Sigmoid colon (tissue), 7 donors: ENCODE results near the gene SMC4. TPM values are rescaled to one million over a fixed set of nuclear protein-coding genes. Genes with fewer than 3 reads are reported as not detected.

ENCODE experiments used
- DNase-seq: peaks from one replicate; pipeline ENCODE4 v3.0.0-alpha.2; 2019
- H3K27ac ChIP-seq, 4 donors: fragments of 200-600 bp; sonication (generic); one replicate each; pipeline ENCODE4 v1.5.1; 2016 to 2019; ENCODE audit warnings: mild to moderate bottlenecking in 1 of 4
- H3K27me3 ChIP-seq, 3 donors: fragments of 200-600 bp; sonication (generic); one replicate each; pipeline ENCODE4 v1.5.1; 2019; ENCODE audit warnings: mild to moderate bottlenecking in 1 of 3
- H3K36me3 ChIP-seq, 4 donors: fragments of 200-600 bp; sonication (generic); one replicate each; pipeline ENCODE4 v1.5.1; 2016 to 2019
- H3K4me1 ChIP-seq, 4 donors: fragments of 200-600 bp; sonication (generic); one replicate each; pipeline ENCODE4 v1.5.1; 2017 to 2019
- H3K4me3 ChIP-seq, 4 donors: fragments of 200-600 bp; sonication (generic); one replicate each; pipeline ENCODE4 v1.5.1; 2017 to 2019; ENCODE audit warnings: mild to moderate bottlenecking in 2 of 4, moderate library complexity in 1 of 4
- H3K9me3 ChIP-seq, 4 donors: fragments of 200-600 bp in 3 of 4; sonication (generic) in 3 of 4; one replicate each; pipeline versions ENCODE4 v1.5.1 to v1.6.1; 2013 to 2019
- CTCF ChIP-seq, 4 experiments: fragments of 450-650 bp in 3 of 4; fragments of 200-600 bp in 1 of 4; IDR thresholded peaks; one replicate each; pipeline ENCODE4 v1.5.1; 2016 to 2019; ENCODE audit warnings: antibody characterized with exemption in 4 of 4, mild to moderate bottlenecking in 3 of 4, moderate library complexity in 2 of 4
- EP300 ChIP-seq, 4 donors: sonication (generic); formaldehyde crosslinking; IDR thresholded peaks; one replicate each; pipeline ENCODE4 v1.6.1; 2017; ENCODE audit warnings: antibody characterized with exemption in 4 of 4
- POLR2A ChIP-seq, 2 donors: fragments of 450-650 bp; IDR thresholded peaks; one replicate each; pipeline ENCODE4 v1.6.1; 2016; ENCODE audit warnings: antibody characterized with exemption in 2 of 2, mild to moderate bottlenecking in 2 of 2, moderate library complexity in 2 of 2
- POLR2AphosphoS5 ChIP-seq, 4 donors: sonication (generic); formaldehyde crosslinking; IDR thresholded peaks; one replicate each; pipeline ENCODE4 v1.6.1; 2017; ENCODE audit warnings: antibody characterized with exemption in 4 of 4
- WGBS, 2 donors: extraction: QIAGEN DNeasy Blood & Tissue Kit; methylation state at CpG; one replicate each; pipeline ENCODE4 v1.1.7; 2013; 5-methylcytosine and 5-hydroxymethylcytosine counted together
- intact Hi-C: fragments of 100-400 bp; cut with DNase I; formaldehyde crosslinking; loops from one replicate; pipeline ENCODE4 v1.15.1; 2023
- polyA plus RNA-seq, 3 donors: library from polyadenylated mRNA; stranded (reverse); fragments of 200-250 nt; gene quantifications; one replicate each; pipeline ENCODE4 v1.2.3, GENCODE V29; 2013
- total RNA-seq, 4 donors: library from RNA; depleted of rRNA; stranded (reverse); fragments of >200 nt; gene quantifications; one replicate each; pipeline ENCODE4 v1.1.0, GENCODE V29; 2016
- donor health status: healthy with polysubstance abuse.
- donor health status: Bipolar disorder and iron deficiency.
- donor health status: healthy.

SMC4 gene
- total and polyA plus RNA-seq, 7 donors, result 13.8 to 44.6 (median 28.0) TPM

- DNase-seq, result no peak
- no peak for TF ChIP-seq EP300 (IDR thresholded peaks at IDR 0.05)
- TF ChIP-seq POLR2A (IDR thresholded peaks at IDR 0.05), result no peak
- no peak for TF ChIP-seq CTCF (IDR thresholded peaks at IDR 0.05)
- no peak for TF ChIP-seq POLR2AphosphoS5 (IDR thresholded peaks at IDR 0.05)
- intact Hi-C loops, result no loop called here
- WGBS, 2 donors, result 76 to 87% methylated on average over 2 of the region's 2 CpGs
- Histone ChIP-seq H3K36me3 (no peaks in the 10 kb centered on the region), H3K27me3 (peaks cover 0 to 4% (median 0%) of the 10 kb centered on the region in 3 donors), H3K4me3 (no peak overlapping the region), H3K27ac (no peak overlapping the region), H3K4me1 (no peaks in the 10 kb centered on the region), H3K9me3 (peaks cover 0 to 8% (median 0%) of the 10 kb centered on the region in 4 donors)
These were observed 72.4 kb downstream of the SMC4 start for GRCh38 chr3:160471892-160472291.

- TF ChIP-seq POLR2AphosphoS5 (IDR thresholded peaks at IDR 0.05), result no peak
- TF ChIP-seq POLR2A (IDR thresholded peaks at IDR 0.05), result no peak
- no peak for TF ChIP-seq CTCF (IDR thresholded peaks at IDR 0.05)
- no peak for TF ChIP-seq EP300 (IDR thresholded peaks at IDR 0.05)
- intact Hi-C loops, result no loop called here
- H3K4me1 ChIP-seq, result no peaks in the 10 kb centered on the region
- H3K27ac ChIP-seq, result no peak overlapping the region
- no peak overlapping the region for H3K4me3 ChIP-seq
- DNase-seq, result no peak
- H3K36me3 ChIP-seq, result no peaks in the 10 kb centered on the region
- peaks cover 0 to 8% (median 0%) of the 10 kb centered on the region in 4 donors for H3K9me3 ChIP-seq
- H3K27me3 ChIP-seq, result peaks cover 0 to 4% (median 0%) of the 10 kb centered on the region in 3 donors
- WGBS, 2 donors, result 66 to 80% methylated on average over 2 of the region's 2 CpGs
These were observed 72.9 kb downstream of the SMC4 start for GRCh38 chr3:160472344-160472743.

GRCh38 chr3:160473221-160473620 is 73.8 kb downstream of the SMC4 start:
- intact Hi-C loops, result no loop called here
- no peak overlapping the region for H3K4me3 ChIP-seq
- 43 to 53% methylated on average over 1 of the region's 1 CpG for WGBS, 2 donors

GRCh38 chr3:160473978-160474377 is 74.5 kb downstream of the SMC4 start:
- no peaks in the 10 kb centered on the region for H3K36me3 ChIP-seq
- H3K27me3 ChIP-seq, result peaks cover 0 to 4% (median 0%) of the 10 kb centered on the region in 3 donors
- no peak for TF ChIP-seq EP300 (IDR thresholded peaks at IDR 0.05)
- no peak for TF ChIP-seq CTCF (IDR thresholded peaks at IDR 0.05)
- TF ChIP-seq POLR2A (IDR thresholded peaks at IDR 0.05), result no peak
- TF ChIP-seq POLR2AphosphoS5 (IDR thresholded peaks at IDR 0.05), result no peak
- no peak overlapping the region for H3K27ac ChIP-seq
- no peak overlapping the region for H3K4me3 ChIP-seq
- 81 to 86% methylated on average over 1 of the region's 1 CpG for WGBS, 2 donors
- no peaks in the 10 kb centered on the region for H3K4me1 ChIP-seq
- peaks cover 0 to 8% (median 0%) of the 10 kb centered on the region in 4 donors for H3K9me3 ChIP-seq
- intact Hi-C loops, result no loop called here
- no peak for DNase-seq

More at GRCh38 chr3:160473221-160473620, 73.8 kb downstream of the SMC4 start:
- no peaks in the 10 kb centered on the region for H3K4me1 ChIP-seq
- no peaks in the 10 kb centered on the region for H3K36me3 ChIP-seq
- peaks cover 0 to 4% (median 0%) of the 10 kb centered on the region in 3 donors for H3K27me3 ChIP-seq
- H3K9me3 ChIP-seq, result peaks cover 0 to 8% (median 0%) of the 10 kb centered on the region in 4 donors
- H3K27ac ChIP-seq, result no peak overlapping the region
- TF ChIP-seq POLR2A (IDR thresholded peaks at IDR 0.05) (no peak), POLR2AphosphoS5 (IDR thresholded peaks at IDR 0.05) (no peak), EP300 (IDR thresholded peaks at IDR 0.05) (no peak), CTCF (IDR thresholded peaks at IDR 0.05) (no peak)
- DNase-seq, result no peak

- peaks cover 0 to 8% (median 0%) of the 10 kb centered on the region in 4 donors for H3K9me3 ChIP-seq
- no peak overlapping the region for H3K27ac ChIP-seq
- intact Hi-C loops, result no loop called here
- DNase-seq, result no peak
- no peak for TF ChIP-seq POLR2A (IDR thresholded peaks at IDR 0.05)
- no peak for TF ChIP-seq EP300 (IDR thresholded peaks at IDR 0.05)
- TF ChIP-seq CTCF (IDR thresholded peaks at IDR 0.05), result no peak
- no peak for TF ChIP-seq POLR2AphosphoS5 (IDR thresholded peaks at IDR 0.05)
- H3K4me3 ChIP-seq, result no peak overlapping the region
- no peaks in the 10 kb centered on the region for H3K4me1 ChIP-seq
- no peaks in the 10 kb centered on the region for H3K36me3 ChIP-seq
- H3K27me3 ChIP-seq, result peaks cover 0 to 4% (median 0%) of the 10 kb centered on the region in 3 donors
These were observed 75.0 kb downstream of the SMC4 start for GRCh38 chr3:160474416-160474838.
